GM19025 (cell line): Measurements from ENCODE around the gene MIGA2.
"Not testable (repeated sequence)": the region's sequence is repeated elsewhere in the genome, so short reads cannot be mapped to it uniquely, and the experiment has no call there.

Experiments
- ATAC-seq: cut with Tn5 transposase; IDR thresholded peaks from one replicate; pipeline ENCODE4 v1.9.1; 2021; ENCODE audit warnings: mild to moderate bottlenecking, low read depth, moderate library complexity; ENCODE audit not compliant: unreplicated experiment

The MIGA2 gene, protein sequence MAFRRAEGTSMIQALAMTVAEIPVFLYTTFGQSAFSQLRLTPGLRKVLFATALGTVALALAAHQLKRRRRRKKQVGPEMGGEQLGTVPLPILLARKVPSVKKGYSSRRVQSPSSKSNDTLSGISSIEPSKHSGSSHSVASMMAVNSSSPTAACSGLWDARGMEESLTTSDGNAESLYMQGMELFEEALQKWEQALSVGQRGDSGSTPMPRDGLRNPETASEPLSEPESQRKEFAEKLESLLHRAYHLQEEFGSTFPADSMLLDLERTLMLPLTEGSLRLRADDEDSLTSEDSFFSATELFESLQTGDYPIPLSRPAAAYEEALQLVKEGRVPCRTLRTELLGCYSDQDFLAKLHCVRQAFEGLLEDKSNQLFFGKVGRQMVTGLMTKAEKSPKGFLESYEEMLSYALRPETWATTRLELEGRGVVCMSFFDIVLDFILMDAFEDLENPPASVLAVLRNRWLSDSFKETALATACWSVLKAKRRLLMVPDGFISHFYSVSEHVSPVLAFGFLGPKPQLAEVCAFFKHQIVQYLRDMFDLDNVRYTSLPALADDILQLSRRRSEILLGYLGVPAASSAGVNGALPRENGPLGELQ

GRCh38 chr9:129036241-129036922, at the start of gene MIGA2:
Gene MIGA2 (plus strand): TSS chr9:129036626. CDS start chr9:129040595, 3,969 bp downstream.
- peak; percentile 98 for ATAC-seq

DNA sequence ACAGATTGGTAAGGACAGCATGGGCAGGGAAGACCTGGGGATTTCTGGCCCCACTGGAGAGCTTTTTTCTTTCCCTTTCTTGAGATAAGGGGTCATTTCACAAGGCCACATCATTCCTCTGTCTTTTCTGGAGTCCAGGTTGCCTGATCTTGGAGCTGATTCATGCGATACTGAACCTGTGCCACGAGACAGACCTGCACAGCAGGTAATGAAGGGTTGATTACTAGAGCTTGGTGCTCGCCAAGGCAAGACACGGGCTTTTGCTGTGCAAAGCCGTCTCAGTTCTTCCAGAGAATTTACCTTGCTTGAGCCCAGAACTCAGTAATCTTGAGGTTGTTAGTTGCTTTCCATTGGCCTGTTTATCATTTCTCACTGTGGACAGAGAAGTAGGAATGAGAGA, 49.8 kb upstream of the MIGA2 start:
- no peak for ATAC-seq

- no peak for ATAC-seq
Measured at GRCh38 chr9:128987805-128988204, 48.6 kb upstream of the MIGA2 start.

- ATAC-seq = no peak
Measured at GRCh38 chr9:128992995-128993394, 43.4 kb upstream of the MIGA2 start.

- ATAC-seq = no peak
Measured at GRCh38 chr9:128995791-128996190, 40.6 kb upstream of the MIGA2 start.

DNA sequence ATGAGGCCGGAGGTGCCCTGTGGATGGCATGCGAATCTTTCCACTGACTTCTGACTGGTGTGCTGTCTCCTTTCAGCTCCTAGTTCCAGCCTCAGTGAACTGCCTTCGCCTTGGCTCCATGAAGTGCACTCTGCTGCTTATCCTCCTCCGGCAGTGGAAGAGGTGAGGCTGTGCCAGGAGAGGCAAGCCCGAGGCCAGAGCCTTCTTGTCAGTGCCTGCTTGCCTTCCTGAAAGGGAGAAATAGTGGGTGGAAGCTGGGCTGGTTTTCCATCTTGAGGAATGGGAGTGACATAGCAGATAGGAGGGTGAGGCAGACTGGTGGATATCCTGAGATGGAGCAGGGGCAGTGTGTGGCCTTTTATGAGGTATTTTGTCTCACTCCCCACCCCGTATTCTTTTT, 38.0 kb upstream of the MIGA2 start:
- ATAC-seq = no peak

DNA sequence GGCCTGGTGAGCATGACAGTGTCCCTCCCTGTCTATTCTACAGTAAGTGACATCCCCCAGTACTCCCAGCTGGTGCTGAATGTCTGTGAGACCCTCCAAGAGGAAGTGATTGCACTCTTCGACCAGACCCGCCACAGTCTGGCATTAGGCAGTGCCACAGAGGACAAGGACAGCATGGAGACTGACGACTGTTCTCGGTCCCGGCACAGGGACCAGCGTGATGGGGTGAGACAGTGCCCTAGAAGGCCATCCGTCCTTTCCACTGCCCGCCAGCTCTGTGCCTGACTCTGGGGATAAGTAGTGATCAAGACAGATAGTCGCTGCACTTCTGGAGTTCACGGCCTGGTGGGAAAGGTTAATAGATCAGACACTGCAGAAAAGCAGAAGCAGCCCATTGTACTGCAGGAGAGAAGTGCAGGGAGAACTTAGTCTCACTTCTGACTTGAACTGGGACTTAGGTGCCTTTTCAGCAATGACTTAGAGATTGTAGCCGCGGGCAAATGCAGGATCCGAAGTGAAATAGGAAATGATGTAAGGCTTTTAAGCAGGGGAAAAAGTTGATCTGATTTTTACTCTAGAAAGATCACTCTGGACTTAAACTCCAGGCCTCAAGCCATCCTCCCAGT, 36.7 kb upstream of the MIGA2 start:
- no peak for ATAC-seq

GRCh38 chr9:129001504-129002325, 34.7 kb upstream of the MIGA2 start:
- no peak for ATAC-seq

- ATAC-seq = no peak
Measured at GRCh38 chr9:129002992-129003391, 33.4 kb upstream of the MIGA2 start.

DNA sequence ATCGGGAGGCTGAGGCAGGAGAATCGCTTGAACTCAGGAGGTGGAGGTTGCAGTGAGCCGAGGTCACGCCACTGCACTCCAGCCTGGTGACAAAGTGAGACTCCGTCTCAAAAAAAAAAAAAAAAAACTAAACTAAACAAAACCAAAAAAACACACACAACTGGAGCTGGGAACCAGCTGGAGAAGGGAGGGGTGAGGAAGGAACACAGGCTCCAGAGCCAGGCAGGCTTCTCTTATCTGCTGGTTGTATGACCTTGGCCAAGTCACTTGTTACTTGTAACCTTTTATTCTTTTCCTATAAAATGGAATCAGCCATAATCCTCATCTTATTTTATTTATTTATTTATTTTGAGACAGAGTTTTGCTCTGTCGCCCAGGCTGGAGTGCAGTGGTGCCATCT, 32.3 kb upstream of the MIGA2 start:
- ATAC-seq = not testable (repeated sequence)

- ATAC-seq = no peak
Measured at GRCh38 chr9:129005336-129005997, 31.0 kb upstream of the MIGA2 start.

- no peak for ATAC-seq
Measured at GRCh38 chr9:129006328-129007034, 29.9 kb upstream of the MIGA2 start.

DNA sequence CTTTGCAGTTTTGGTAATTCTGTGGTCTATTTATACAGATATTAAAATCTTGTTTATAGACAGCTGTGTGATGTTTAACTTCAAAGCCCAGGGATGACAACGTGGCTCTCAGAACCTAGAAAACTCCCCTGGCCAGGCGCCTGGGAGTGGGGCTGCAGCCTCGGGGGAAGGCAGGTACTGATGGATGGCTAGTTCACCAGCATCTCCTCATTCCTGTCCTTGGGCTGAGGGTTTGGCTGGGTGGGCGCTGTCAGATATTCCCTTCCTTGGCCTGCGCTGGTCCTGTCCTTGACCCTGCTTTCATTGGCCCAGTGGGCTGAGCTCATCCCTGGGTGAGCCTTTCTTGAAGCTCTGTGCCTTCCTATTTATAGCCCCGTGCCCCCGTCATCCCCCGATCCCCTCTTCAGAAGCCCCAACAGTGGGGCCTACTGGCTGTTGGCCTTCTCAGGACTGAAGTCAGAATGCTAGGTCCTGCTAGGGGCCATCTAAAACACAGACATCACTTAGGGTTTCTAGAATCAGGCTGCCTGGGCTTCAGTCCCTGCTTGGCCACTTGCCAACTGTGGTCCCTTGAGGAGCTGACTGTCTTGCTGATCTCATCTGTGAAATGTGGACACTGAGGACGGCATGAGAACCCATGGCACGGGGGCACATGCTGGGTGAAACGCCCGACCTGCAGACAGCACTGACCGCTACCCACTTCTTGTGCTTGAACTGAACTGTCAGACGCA, 29.2 kb upstream of the MIGA2 start:
- no peak for ATAC-seq

DNA sequence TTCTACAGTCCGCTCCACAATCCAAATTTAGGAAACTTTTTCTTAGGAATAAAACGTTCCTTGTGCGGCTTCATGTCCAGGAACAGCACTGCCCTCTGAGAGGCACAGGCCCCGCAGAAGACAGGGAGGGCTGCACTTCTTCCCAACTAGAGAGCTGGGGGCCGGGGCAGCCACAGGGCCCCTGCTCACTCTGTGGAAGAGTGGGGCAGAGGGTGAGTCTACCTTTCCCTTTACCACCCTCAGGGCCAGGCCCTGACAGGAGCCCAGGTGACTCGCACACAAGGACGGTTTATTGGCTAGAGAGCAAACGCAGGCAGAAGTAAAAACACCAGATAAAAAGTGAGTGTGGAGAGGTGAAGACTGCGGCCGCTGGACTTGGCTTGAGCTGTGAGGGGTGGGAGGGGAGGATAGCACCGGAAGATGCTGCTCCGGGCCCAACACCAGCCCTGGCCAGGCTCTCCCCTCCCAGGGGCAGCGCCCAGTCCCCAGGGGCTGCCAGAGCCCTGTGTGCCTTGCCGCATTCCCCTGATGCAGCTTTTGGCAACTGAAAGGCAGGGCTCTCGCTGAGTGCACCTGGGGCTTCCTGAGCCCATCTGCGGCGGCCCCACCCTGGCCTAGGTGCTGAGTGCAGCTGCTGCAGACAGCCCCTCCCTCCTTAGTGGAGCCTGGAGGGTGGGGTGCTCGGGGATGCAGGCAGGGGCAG, 28.5 kb upstream of the MIGA2 start:
- no peak for ATAC-seq

- ATAC-seq = no peak
Measured at GRCh38 chr9:129008469-129008965, 27.9 kb upstream of the MIGA2 start.

- ATAC-seq = no peak
Measured at GRCh38 chr9:129008986-129009583, 27.3 kb upstream of the MIGA2 start.

GRCh38 chr9:129009584-129010141, 26.8 kb upstream of the MIGA2 start:
- ATAC-seq = no peak
